Stimulated activated CD8-positive, alpha-beta memory T cell treated with anti-CD3 and anti-CD28 coated beads, Interleukin-4, amount 100 ng/mL, for 24 hours (primary cell): ENCODE results near the gene MYH11.

Experiments used
- DNase-seq: peaks from one replicate; pipeline ENCODE4 v3.0.0-alpha.2; 2020; ENCODE audit warnings: low read depth

Gene MYH11

DNA sequence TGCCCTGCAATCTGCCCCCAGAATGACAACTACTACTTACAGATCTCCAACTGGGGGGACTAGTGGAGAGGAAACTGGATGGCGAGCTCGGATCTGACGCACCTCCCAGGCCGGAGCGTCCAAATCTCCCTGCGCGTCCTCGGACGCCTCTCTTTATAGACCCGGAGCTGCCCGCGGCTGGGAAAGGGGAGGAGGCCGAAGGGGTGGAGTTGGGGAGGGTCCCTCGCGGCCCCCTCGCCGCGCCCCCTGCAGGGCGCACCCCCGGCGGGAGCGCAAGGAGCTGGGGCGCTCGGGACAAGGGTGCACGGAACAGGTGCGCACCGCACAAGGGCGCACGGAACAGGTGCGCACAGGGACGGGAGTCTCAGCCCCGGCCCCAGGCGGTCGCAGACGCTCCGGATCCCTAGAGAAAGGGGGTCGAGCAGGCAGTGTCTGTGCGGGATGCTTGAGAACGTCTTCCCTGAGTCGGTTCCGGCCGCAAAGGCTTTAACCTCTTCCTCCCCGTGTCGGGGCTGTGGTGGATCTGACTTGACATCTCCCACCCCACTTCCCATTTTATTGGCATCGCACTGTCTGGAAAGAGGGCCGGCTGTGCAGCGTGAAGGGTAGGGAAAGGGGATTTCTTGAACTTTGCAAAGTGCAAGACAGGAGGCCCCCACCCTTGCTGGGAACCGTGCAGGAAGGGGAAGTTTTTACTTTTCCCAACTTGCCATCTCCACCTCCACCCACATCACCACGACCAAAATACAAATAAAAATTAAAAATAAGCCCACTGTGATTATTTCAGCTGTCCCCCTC is at the start of gene MYH11:
Gene MYH11, minus strand, starts transcription at position 128 of the 798 bp plus-strand sequence. CDS start 18,776 bp downstream, outside the sequence.
- no peak for DNase-seq

DNA sequence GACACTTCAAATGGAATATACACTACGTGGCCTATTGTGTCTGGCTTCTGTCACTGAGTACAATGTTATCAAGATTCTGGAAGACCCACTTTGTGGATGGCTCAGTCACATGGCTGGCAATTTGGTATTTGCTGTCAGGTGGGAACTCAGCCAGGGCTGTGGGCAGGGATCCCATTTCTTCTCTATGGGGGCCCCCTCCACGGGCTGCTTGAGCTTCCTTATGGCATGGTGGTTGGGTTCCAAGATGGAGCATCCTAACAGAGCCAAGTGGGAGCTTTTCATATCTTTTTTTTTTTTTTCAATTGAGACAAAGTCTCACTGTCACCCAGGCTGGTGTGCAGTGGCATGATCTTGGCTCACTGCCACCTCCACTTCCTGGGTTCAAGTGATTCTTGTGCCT is 49.6 kb upstream of the MYH11 start:
- no peak for DNase-seq

DNA sequence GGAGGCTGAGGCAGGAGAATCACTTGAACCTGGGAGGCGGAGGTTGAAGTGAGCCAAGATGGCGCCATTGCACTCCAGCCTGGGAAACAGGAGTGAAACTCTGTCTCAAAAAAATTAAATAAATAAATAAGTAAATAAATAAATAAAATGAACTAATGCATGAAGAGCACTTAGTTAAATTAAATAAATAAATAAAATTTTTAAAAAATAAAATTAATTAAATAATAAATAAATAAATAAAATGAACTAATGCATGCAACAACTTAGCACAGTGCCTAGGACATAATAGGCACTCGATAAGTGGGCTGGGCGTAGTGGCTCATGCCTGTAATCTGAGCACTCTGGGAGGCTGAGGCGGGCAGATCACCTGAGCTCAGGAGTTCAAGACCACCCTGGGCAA is 47.1 kb upstream of the MYH11 start:
- no peak for DNase-seq

DNA sequence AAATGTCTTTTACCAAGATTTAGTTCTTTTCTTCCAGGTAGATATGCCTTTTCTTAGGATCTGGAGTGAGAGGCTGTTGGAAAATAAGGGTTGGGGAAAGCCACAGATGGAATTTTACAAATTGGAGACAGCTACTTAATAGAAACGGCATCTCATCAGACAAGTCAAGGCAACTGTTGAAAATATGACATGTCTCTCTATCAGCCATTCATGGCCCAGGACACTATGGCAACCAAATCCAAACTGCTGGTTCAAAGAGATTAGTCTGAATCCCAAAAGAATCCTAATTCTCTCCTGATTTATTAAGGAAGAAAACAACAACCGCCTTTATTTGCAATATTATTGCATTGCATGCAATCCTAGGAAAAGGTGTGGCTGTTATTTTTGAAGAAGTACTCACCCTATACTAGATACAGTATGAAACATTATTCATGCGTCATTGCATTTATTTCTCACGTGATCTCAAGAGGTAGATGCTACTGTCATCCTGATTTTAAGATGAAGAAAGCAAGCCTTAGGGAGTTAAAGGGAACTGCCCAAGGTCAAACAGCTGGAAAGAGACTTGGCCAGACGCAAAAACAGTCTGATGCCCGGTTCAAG is 44.2 kb upstream of the MYH11 start:
- DNase-seq: no peak

DNA sequence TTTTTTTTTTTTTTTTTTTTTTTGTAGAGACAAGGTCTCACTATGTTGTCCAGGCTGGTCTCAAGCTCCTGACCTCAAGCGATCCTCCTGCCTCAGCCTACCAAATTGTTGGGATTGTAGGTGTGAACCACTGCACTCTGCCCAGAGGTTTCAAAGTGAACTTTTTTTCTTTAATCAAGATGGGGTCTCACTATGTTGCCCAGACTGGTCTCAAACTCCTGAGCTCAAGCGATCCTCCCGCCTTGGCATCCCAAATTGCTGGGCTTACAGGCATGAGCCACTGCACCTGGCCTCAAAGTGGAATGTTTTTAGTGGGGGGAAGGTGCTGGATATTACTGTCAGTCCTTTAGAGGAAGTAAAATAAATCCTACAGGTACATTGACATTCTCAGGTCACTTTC is 43.5 kb upstream of the MYH11 start:
- DNase-seq: no peak

DNA sequence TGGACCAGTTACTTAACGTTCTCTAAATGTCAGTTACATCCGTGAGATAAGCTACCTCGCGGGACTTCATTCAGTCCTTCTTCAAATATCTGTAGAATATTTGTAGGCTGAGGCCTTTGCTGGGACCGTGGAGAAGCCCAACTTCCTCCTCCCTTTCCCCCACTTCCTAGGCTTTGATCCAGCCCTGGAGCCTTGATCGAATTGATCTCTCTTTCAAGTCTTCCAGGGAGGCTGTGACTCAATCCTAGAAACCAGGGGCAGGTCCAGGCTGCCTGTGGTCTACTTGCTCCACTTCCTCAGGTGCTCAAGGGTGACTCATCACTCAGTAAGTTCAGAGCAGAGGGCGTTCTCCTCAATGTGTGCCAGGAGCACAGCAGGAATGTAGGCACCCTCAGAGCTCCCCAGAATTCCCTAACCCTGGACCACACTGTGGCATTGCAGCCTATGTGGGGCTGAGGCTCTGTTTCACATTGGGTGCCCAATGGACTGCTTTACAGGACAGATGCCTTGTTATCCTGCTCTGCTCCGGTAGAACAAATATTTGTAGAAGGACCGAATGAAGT is 42.8 kb upstream of the MYH11 start:
- no peak for DNase-seq

DNA sequence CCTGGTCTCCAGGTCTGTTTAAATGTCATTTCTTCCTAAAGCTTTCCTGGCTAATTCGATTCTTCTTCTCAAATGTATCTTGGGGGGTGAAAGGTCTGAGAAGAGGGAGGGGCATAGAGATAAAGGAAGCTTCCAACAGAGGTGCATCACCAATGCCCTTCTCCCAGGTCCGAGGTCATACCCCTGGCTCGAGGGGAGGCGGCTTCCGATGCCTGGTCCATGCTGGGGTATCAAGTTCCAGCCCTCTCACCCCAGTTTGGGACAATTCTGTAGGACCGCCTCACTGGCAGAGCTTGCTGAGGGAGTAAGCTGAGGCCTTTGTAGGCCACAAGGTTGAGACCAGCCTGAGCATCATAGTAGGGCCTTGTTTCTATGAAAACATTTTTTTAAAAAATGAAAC is 41.8 kb upstream of the MYH11 start:
- no peak for DNase-seq

DNA sequence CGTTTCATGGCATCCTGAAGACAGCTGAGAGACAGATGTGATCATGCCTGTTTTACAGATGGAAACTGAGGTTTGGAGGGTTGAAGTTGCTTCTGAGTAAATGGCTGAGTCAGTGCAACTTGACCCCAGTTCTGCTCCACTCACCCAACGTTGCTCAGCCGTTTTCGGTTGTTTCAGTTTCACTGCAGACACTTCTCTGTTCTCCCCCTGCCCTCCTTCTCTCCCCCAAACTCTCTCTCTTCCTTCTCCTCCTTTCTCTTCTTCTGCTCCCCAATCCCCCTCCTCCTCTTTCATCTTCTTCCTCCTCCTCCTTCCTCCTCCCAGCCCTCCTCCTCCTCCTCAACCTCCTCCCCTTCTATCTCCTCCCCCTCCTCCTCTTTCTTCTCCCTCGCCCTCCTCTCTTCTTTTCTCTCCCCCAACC is 41.0 kb upstream of the MYH11 start:
- DNase-seq: no peak

DNA sequence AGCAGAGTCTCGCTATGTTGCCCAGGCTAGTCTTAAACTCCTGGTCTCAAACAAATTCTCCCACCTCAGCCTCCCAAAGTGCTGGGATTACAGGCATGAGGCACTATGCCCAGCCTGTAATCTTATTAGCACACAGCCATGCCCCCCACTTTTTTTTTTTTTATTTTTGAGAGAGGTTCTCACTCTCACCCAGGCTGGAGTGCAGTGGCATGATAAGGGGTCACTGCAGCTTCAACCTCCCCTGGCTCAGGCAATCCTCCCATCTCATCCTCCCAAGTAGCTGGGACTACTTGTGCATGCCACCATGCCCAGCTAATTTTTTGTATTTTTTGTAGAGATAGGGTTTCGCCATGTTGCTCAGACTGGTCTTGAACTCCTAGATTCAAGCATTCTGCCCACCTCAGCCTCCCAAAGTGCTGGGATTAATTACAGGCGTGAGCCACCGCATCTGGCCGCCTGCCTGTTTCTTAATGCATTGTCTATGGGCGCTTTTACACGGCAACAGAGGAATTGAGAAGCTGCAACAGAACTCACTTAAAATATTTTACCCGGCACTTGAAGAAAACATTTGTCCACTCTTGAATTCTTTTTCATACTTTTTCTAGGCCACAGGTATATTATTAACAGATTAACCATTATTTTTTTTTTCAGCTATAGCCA is 40.4 kb upstream of the MYH11 start:
- no peak for DNase-seq

DNA sequence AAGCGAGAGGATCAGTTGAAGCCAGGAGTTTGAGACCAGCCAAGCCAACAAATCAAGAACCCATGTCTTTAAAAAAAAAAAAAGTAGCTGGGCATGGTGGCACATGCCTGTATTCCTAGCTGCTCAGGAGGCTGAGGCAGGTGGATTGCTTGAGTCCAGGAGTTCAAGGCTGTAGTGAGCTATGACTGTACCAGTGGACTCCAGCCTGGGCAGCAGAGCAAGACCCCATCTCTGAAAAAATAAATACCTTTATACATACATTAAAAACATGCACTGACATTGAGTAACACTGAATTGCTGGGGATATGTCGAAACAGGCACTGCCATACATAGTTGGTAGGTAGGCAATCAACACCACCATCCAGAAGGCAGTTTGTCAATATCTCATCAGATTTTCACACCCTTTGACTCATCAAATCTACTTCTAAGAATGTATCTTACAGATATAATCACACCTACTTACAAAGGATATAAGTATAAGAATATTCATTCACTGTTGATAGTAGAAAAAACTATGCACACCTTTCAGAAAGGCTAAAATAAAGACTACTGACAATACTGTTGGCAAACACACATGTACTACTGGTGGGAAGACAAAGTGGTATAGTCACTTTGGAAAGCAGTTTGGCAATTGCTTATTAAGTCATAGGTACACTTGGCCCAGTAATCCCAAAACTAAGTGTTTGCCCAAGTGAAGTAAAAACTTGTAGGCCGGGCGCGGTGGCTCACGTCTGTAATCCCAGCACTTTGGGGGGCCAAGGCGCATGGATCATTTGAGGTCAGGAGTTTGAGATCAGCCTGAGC is 37.9 kb upstream of the MYH11 start:
- no peak for DNase-seq

DNA sequence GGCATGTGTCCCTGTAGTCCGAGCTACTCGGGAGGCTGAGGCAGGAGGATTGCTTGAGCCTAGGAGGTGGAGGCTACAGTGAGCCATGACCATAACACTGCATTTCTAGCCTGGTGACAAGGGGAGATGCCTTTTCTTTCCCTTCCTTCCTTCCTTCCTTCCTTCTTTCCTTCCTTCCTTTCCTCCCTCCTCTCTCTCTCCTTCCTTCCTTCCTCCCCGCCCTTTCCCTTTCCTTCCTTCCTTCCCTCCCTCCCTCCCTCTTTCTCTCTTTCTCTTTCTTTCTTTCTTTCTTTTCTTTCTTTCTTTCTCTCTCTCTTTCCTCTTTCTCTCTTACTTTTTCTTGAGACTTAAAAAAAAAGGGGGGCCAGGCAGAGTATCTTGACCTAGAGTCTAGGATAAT is 34.7 kb upstream of the MYH11 start:
- no peak for DNase-seq

DNA sequence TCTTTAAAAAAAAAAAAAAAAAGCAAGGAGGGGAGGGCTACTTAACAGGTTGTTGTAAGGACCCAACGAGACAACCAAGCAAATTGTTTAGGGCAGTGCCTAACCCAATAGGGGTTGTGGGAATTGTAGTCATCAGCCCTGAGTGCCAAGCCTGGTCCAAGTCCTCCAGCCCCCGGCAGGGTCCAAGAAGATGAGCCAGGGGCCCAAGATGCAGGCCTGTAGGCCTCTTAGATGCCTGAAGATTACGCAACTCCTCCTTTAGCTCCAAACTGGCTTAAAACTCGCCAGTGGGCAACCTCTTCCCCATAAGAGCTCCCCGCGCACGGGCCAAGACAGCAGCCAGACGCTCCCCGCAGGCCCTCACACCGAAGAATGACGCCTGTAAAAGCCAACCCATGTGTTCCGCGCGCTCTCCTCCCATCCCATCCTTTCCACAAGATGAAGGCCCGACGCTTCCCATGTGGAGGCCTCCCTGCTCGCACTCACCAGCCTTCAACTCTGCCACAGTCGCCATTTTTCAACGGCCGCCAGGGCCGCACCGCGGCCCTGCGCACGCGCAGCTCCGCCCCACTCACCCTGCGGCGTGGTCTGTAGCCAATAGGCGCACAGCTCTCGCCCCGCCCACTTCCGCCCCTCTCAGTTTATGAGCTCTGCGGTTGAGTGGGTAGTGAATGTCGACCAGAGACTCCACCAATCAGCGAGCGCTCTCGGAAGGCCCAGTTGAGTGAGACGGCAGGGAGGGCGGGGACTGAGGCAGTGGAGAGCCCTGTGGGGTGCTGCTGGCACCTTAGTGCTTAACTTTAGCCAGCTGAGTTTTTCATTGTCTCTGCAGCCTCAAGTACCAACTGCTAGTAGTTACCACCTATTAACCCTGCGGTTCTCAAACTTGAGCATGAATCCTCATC is 31.5 kb upstream of the MYH11 start, which contains the start of gene CEP20:
Gene CEP20, minus strand, starts transcription at position 532 of the 905 bp plus-strand sequence. Its CDS starts 18 bp downstream, at position 514.
- peak; percentile 100 for DNase-seq

DNA sequence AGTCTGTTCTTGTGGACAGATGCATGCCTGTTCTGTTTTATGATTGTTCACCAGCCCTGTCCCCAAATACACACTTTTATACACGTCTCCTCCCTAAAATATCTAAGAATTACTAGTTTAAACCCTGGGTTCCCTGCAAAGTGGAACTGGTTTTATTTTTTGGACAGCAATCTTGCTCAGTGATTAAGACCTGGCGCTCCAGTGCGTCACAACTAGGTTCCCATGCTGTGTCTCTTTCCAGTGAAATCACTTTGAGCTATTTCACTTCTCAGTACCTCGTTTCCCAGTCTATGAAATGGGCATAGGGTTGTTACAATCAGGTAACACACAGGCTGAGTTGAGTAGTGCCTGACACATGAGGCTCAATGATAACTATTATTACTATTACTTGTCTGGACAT is 30.5 kb upstream of the MYH11 start:
- no peak for DNase-seq

DNA sequence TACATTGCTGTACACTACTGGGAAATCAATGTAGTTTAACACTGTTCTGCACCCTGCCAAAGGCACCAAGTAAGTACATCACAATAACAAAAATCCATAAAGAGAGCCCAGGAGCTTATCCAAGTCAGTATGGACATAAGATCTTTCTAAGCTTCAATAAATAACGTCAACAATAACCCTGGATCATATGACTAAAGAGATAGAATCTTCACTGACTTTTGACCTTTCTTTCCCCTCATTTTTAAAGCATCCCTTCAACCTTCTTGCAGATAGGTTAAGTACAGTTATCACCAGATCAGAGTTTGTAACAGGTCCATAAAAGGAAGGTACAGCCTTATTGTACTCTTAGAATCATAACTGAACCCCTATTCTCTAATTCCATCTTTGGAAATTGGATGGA is 29.2 kb upstream of the MYH11 start:
- no peak for DNase-seq

DNA sequence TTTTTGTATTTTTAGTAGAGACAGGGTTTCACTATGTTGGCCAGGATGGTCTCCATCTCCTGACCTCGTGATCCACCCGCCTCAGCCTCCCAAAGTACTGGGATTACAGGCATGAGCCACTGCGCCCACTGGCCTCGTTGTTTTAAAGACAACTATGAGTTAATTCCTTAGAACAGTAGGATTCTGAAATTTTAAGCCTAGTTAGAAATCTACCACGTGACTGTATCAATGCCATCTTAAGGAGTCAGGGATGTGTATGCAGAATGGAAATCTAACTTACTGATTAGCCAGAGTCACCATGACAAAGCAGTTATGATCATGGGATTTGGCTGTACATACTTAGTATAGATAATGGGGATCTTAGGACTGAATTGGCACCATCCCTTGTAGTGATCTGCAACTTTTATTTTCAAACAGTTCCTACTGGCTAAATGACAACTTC is 28.8 kb upstream of the MYH11 start:
- DNase-seq: no peak

DNA sequence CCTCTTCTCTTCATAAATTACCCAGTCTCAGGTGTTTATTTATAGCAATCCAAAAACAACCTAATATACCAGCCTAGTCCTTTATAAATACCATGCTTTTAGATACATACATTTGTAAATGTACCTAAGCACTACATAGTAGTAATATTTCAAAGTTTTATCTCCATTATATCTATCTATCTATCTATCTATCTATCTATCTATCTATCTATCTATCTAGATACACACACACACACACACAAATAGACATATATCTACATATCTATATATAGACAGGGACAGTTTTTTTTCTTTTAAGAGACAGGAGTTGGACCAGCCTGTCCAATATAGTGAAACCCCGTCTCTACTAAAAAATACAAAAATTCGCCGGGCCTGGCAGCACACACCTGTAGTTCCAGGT is 25.7 kb upstream of the MYH11 start:
- DNase-seq: no peak

DNA sequence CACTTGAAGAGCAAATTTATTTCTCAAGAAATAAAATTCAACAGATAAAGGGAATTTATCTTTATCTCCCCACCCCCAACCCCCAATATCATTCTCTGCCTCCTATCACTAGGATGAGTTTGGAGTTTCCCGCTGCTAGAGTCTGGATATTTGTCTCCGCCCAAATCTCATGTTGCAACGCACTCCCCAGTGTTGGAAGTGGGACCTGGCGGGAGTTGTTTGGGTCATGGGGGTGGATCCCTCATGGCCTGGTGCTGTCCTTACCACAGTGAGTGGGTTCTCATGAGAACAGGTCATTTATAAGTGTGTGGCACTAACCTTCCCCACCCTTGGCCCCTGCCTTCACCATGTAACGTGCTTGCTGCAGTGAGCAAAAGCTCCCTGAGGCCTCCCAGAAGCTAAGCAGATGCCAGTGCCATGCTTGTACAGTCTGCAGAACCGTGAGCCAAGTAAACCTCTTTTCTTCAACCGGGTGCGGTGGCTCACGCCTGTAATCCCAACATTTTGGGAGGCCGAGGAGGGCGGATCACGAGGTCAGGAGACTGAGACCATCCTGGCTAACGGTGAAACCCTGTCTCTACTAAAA is 25.1 kb upstream of the MYH11 start:
- no peak for DNase-seq

DNA sequence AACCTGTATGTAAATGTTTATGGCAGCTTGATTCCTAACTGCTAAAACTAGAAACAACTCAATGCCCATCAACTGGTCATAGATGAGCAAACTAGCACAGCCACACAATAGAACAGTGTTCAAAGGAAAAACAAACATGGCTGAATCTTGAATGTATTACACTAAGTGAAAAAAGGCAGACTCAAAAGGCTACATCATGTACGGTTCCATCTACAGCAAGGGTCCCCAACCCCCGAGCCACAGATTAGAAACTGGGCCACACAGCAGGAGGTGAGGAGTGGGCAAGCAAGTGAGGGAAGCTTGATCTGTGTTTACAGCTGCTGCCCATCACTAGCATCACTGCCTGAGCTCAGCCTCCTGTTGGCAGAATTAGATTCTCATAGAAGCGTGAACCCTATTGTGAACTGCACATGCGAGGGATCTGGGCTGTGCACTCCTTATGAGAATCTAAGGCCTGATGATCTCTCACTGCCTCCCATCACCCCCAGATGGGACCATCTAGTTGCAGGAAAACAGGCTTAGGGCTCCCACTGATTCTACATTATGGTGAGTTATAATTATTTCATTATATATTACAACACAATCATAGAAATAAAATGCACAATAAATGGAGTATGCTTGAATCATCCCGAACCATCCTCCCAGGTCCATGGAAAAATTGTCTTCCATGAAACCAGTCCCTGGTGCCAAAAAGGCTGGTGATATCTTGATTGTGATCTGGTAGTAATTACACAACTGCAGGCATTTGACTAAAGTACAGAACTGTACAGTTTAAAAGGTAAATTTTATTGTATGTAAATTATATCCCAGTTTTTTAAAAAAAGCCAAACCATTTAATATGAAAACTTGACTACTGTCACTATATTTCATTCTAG is 23.8 kb upstream of the MYH11 start:
- no peak for DNase-seq

DNA sequence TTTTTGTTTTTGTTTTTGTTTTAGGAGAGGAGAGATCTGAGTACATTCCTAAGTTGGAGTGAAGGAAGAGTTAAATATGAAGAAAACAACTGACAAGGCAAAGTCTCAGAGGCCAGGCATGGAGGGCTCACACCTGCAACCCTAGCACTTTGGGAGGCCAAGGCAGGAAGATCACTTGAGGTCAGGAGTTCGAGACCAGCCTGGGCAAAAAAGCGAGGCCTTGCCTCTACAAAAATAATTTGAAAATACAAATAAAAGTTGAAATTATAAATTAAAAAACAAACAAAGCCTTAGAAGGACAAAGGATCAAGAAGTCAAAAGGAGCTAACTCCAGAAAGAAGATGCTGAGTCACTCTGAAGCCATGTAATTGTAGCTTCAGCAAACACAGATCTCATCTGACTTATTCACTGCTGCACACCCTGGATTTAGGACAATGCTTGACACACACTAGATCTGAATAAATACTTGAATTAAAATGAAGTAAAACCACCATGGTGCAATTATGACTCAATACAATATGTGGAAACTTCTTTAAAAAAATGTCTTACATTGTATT is 22.5 kb upstream of the MYH11 start:
- no peak for DNase-seq
